BLaER1 (cell line): ENCODE results near the gene MCF2L2.

ENCODE experiments used
- H3K27ac ChIP-seq: shearing (Covaris generic); formaldehyde crosslinking; 2 replicates; pipeline ENCODE4 v1.8.1; 2022
- H3K27me3 ChIP-seq: shearing (Covaris generic); formaldehyde crosslinking; 2 replicates; pipeline ENCODE4 v1.8.1; 2022
- H3K36me3 ChIP-seq: shearing (Covaris generic); formaldehyde crosslinking; 2 replicates; pipeline ENCODE4 v1.8.1; 2022
- H3K4me1 ChIP-seq: shearing (Covaris generic); formaldehyde crosslinking; 2 replicates; pipeline ENCODE4 v1.8.1; 2022
- H3K4me2 ChIP-seq: shearing (Covaris generic); formaldehyde crosslinking; 2 replicates; pipeline ENCODE4 v1.8.1; 2022
- H3K4me3 ChIP-seq: shearing (Covaris generic); formaldehyde crosslinking; 2 replicates; pipeline ENCODE4 v1.8.1; 2022
- H3K9ac ChIP-seq: shearing (Covaris generic); formaldehyde crosslinking; 2 replicates; pipeline ENCODE4 v1.8.1; 2022
- H3K9me3 ChIP-seq: shearing (Covaris generic); formaldehyde crosslinking; 2 replicates; pipeline ENCODE4 v1.8.1; 2022
- H4K20me1 ChIP-seq: shearing (Covaris generic); formaldehyde crosslinking; 2 replicates; pipeline ENCODE4 v1.8.1; 2022
- Cebpa-rat ChIP-seq: shearing (Covaris generic); IDR thresholded peaks from 2 replicates; pipeline ENCODE4 v1.8.1; 2022

The MCF2L2 gene

DNA sequence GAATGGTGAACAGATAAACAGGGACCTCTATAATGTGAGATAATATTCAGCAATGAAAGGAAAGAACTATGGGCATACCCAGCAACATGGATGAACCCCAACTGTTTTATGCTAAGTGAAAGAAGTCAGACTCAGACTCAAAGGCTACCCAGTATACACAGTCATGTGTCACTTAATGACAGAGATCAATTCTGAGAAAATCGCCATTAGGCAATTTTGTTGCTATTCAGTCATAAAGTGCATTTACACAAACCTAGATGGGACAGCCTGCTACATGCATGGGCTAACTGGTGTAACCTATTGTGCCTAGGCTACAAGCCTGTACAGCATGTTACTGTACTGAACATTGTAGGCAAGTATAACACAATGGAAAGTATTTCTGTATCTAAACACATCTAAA, 98.9 kb downstream of the MCF2L2 start:
- TF ChIP-seq Cebpa-rat: no peak
- Histone ChIP-seq H4K20me1 (no peaks in the 10 kb centered on the region), H3K4me3 (no peak overlapping the region), H3K9ac (no peak overlapping the region), H3K4me1 (no peaks in the 10 kb centered on the region), H3K36me3 (no peaks in the 10 kb centered on the region), H3K4me2 (no peak overlapping the region), H3K9me3 (no peaks in the 10 kb centered on the region), H3K27ac (no peak overlapping the region), H3K27me3 (no peaks in the 10 kb centered on the region)

DNA sequence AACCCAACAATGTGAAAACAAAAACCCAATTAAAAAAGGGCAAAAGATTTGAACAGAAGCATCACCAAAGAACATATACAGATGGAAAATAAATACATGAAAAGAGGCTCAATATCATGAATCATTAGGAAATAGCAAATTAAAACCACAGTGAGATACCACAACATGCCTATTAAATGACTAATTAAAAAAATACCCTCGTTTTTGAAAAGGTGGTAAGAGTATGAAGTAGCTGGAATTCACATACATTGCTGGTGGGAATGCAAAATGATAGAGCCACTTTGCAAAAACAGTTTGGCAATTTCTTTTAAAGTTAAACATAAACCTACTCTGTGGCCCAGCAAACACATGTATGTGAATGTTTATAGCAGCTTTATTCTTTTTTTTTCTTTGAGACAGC, 99.6 kb downstream of the MCF2L2 start:
- H3K4me2 ChIP-seq: no peak overlapping the region
- H3K27ac ChIP-seq: no peak overlapping the region

DNA sequence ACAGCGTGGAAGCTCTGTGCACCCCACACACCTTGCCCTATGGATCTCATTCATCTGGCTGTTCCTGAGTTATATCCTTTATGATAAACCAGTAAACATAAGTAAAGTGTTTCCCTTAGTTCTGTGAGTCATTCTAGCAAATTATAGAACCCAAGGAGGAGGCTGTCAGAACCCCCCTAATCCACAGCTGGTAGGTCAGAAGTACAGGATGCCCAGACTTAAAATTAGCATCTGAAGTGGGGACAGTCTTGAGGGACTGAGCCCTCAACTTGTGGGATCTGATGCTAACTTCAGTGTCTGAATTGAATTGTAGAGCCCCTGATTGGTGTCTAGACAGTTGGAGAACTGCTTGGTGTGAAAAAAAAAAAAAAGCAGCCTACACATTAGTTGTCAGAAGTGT, 100.3 kb downstream of the MCF2L2 start:
- Histone ChIP-seq H3K4me2 (no peak overlapping the region), H3K4me3 (no peak overlapping the region), H3K9me3 (no peaks in the 10 kb centered on the region), H3K27ac (no peak overlapping the region), H3K36me3 (no peaks in the 10 kb centered on the region), H4K20me1 (no peaks in the 10 kb centered on the region), H3K27me3 (no peaks in the 10 kb centered on the region), H3K4me1 (no peaks in the 10 kb centered on the region), H3K9ac (no peak overlapping the region)
- no peak for TF ChIP-seq Cebpa-rat

More for the DNA sequence above, 99.6 kb downstream of the MCF2L2 start:
- Histone ChIP-seq H3K4me1 (no peaks in the 10 kb centered on the region), H4K20me1 (no peaks in the 10 kb centered on the region), H3K9ac (no peak overlapping the region), H3K4me3 (no peak overlapping the region), H3K9me3 (no peaks in the 10 kb centered on the region), H3K36me3 (no peaks in the 10 kb centered on the region), H3K27me3 (no peaks in the 10 kb centered on the region)
- TF ChIP-seq Cebpa-rat: no peak

DNA sequence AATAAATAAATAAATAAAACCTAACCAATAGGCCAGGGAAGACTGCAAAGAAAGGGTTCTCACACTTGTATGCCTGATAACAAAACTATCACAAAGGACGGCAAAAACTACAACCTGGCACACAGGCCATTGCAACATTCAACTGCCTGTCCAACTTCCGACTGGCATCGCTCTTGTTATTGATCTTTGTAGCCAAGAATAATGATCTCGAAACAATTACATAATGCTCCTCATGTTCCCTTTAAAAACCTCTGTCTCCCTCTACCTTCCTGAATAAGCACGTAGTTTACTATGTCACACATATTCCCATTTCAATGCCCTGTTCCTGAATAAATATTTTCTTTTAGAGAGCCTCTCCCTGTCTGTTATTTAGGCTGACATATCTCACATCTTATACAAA, 101.1 kb downstream of the MCF2L2 start:
- no peak overlapping the region for H3K4me3 ChIP-seq
- TF ChIP-seq Cebpa-rat: no peak
- H3K27ac ChIP-seq: no peak overlapping the region
- H3K9ac ChIP-seq: no peak overlapping the region
- H3K36me3 ChIP-seq: peaks cover 5% of the 10 kb centered on the region
- H4K20me1 ChIP-seq: no peaks in the 10 kb centered on the region
- no peaks in the 10 kb centered on the region for H3K4me1 ChIP-seq
- no peaks in the 10 kb centered on the region for H3K27me3 ChIP-seq
- H3K4me2 ChIP-seq: no peak overlapping the region
- no peaks in the 10 kb centered on the region for H3K9me3 ChIP-seq

DNA sequence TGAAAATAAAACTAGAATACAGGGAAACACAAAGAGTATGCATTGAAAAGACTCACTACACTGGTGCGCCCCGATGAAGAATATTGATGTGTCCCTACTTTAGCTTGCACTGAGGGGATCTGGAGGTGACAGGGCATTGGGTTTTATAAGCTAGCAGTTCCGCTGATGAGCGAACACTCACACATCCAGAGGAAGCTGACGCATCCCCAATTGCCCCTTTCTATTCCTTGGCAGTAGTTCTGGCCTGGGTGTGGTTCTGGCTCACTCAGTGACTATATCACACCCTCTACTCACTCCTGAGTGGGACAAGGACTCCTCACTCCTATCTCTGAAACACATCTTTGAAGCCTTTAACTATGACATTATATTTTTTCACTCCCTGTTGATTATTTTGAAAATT, 104.3 kb downstream of the MCF2L2 start:
- Histone ChIP-seq H3K4me3 (no peak overlapping the region), H3K9ac (no peak overlapping the region), H3K36me3 (peaks cover 5% of the 10 kb centered on the region), H3K27ac (no peak overlapping the region), H3K9me3 (no peaks in the 10 kb centered on the region), H4K20me1 (no peaks in the 10 kb centered on the region), H3K4me1 (no peaks in the 10 kb centered on the region), H3K4me2 (no peak overlapping the region), H3K27me3 (no peaks in the 10 kb centered on the region)
- TF ChIP-seq Cebpa-rat: no peak

DNA sequence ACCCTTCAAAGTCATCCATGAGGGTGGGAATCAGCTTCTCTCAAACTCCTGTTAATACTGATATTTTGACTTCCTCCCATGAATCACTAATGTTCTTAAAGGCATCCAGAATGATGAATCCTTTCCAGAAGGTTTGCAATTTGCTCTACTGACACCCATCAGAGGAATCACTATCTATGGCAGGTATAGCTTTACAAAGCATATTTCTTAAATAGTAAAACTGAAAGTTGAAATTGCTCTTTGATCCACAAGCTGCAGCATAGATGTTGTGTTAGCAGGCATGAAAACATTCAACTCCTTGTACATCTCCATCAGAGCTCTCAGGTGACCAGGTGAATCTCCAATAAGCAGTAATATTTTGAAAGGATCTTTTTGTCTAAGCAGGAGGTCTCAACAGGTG, 109.0 kb downstream of the MCF2L2 start:
- H4K20me1 ChIP-seq: no peaks in the 10 kb centered on the region
- H3K9ac ChIP-seq: no peak overlapping the region
- peaks cover 16% of the 10 kb centered on the region for H3K36me3 ChIP-seq
- H3K27ac ChIP-seq: no peak overlapping the region
- no peak overlapping the region for H3K4me2 ChIP-seq
- no peak overlapping the region for H3K4me3 ChIP-seq
- H3K9me3 ChIP-seq: no peaks in the 10 kb centered on the region
- H3K4me1 ChIP-seq: 0 out of 2 replicates have a peak, but pooled peaks cover 4% of the 10 kb centered on the region
- no peak for TF ChIP-seq Cebpa-rat
- H3K27me3 ChIP-seq: no peaks in the 10 kb centered on the region

DNA sequence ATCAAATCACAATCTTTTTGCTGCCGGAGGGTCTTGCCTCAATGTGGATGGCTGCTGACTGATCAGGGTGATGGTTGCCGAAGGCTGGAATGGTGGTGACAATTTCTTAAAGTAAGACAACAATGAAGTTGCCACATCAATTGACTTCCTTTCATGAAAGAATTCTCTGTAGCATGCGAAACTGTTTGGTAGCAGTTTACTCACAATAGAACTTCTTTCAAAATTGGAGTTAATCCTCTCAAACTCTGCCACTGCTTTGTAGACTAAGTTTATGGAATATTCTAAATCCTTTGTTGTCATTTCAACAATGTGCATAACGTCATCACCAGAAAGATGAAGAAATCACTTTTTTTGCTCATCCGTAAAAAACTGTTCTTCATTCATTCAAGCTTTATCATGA, 109.5 kb downstream of the MCF2L2 start:
- H3K27ac ChIP-seq: no peak overlapping the region

DNA sequence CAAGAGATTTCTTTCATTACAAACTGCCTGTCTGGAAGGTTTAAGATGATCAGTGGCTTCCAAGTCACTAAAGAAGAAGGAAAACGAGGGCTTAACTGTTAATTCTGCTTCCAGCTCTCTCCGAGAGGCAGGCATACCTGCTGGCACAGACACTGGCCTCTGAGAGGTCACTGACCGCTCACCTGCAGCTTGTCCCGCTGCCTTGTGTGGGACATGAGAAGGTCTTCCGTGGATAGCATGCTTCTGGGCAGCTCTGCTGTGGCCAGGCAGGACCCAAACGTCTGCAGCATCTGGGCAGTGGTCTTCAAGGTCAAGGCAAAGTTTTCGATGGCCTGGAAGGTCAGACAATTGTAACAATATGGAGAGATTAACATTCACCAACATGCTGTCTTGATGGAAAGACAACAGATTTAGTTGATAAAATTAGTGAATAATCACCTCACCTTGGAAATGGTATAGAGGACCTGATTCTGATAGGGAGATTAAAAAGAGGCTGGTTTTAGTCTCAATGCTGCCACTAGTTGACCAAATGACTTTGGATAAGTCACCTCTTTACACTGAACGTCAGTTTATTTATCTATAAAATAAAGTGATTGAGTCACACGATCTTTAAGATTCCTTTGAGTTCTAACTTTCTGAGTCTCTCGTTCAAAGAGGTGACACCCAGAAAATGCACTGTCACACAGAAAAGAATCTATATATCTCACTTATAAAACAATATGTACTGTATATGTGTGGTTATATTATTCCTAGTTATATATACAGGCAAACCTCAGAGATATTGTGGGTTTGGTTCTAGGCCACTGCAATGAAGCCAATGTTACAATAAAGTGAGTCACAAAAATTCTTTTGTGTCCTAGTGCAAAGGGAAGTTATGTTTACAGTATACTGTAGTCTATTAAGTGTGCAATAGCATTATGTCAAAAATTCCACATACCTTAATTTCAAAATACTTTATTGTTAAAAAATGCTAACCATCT, 110.2 kb downstream of the MCF2L2 start:
- Histone ChIP-seq H4K20me1 (no peaks in the 10 kb centered on the region), H3K27ac (no peak overlapping the region), H3K4me3 (no peak overlapping the region), H3K4me2 (no peak overlapping the region), H3K4me1 (0 out of 2 replicates have a peak, but pooled peaks cover 4% of the 10 kb centered on the region), H3K27me3 (no peaks in the 10 kb centered on the region), H3K9ac (no peak overlapping the region), H3K9me3 (no peaks in the 10 kb centered on the region), H3K36me3 (peaks cover 16% of the 10 kb centered on the region)
- TF ChIP-seq Cebpa-rat: no peak

More for the DNA sequence above, 109.5 kb downstream of the MCF2L2 start:
- H3K4me3 ChIP-seq: no peak overlapping the region
- no peak overlapping the region for H3K9ac ChIP-seq
- H3K36me3 ChIP-seq: peaks cover 16% of the 10 kb centered on the region
- H4K20me1 ChIP-seq: no peaks in the 10 kb centered on the region
- H3K4me2 ChIP-seq: no peak overlapping the region
- no peaks in the 10 kb centered on the region for H3K9me3 ChIP-seq
- 0 out of 2 replicates have a peak, but pooled peaks cover 4% of the 10 kb centered on the region for H3K4me1 ChIP-seq
- no peak for TF ChIP-seq Cebpa-rat
- H3K27me3 ChIP-seq: no peaks in the 10 kb centered on the region

DNA sequence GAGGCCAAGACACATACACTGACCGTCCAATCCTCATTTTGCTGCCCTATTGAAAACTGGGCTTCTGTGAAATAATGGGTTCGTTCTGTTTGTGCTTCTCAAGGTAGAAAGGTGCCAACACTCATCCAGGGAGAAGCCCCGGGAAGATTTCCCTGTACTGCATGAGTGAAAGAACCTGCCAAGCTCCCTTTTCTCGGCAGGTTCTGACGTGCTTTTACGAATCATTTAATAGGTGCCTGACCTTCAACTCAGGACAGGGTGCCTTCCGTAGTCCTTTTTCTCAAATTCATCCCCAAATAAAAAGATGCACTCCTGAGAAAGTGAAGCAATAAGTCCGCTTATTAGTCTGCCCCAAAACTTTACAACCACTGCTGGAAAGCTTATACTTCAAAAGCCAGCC, 111.1 kb downstream of the MCF2L2 start:
- Histone ChIP-seq H4K20me1 (no peaks in the 10 kb centered on the region), H3K4me1 (0 out of 2 replicates have a peak, but pooled peaks cover 4% of the 10 kb centered on the region), H3K4me2 (no peak overlapping the region), H3K36me3 (peaks cover 11% of the 10 kb centered on the region), H3K9me3 (no peaks in the 10 kb centered on the region), H3K4me3 (no peak overlapping the region), H3K27me3 (no peaks in the 10 kb centered on the region), H3K27ac (no peak overlapping the region), H3K9ac (no peak overlapping the region)
- TF ChIP-seq Cebpa-rat: no peak

DNA sequence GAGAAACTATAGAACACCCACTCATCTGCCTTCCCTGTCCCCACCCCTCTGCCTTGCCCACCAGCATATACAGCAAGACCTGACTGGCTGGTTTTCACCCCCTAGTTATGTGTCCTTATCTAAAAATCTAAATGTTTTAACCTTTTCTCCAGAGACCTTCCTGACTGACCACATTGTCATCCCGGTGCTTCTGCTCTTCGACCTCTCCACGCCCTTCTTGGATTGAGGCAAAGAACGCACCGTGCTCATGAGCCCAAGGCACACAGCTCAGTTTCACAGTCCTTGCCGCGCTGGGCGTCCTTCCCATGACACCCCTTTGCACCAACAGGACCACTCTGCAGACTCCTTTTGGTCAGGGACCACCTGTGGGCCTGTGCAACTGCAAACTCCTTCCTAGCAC, 112.7 kb downstream of the MCF2L2 start:
- Histone ChIP-seq H3K9ac (no peak overlapping the region), H3K4me1 (0 out of 2 replicates have a peak, but pooled peaks cover 4% of the 10 kb centered on the region)
- TF ChIP-seq Cebpa-rat: no peak

More for the DNA sequence above, 112.7 kb downstream of the MCF2L2 start:
- H3K27me3 ChIP-seq: no peaks in the 10 kb centered on the region
- no peaks in the 10 kb centered on the region for H3K9me3 ChIP-seq
- no peaks in the 10 kb centered on the region for H4K20me1 ChIP-seq
- H3K27ac ChIP-seq: no peak overlapping the region
- no peak overlapping the region for H3K4me2 ChIP-seq
- H3K4me3 ChIP-seq: no peak overlapping the region
- peaks cover 19% of the 10 kb centered on the region for H3K36me3 ChIP-seq
